Vagina (tissue), 2 donors: Measurements from ENCODE around the gene DIAPH3. TPM values are rescaled to one million over a fixed set of nuclear protein-coding genes. Genes with fewer than 3 reads are reported as not detected.

Experiments
- DNase-seq, 2 donors: peaks; one replicate each; pipeline ENCODE4 v3.0.0-alpha.2; 2017; ENCODE audit errors: extremely low spot score in 2 of 2
- H3K27ac ChIP-seq: fragments of 200-600 bp; sonication (generic); one replicate; pipeline ENCODE4 v1.5.1; 2019
- H3K27me3 ChIP-seq: fragments of 200-600 bp; sonication (generic); one replicate; pipeline ENCODE4 v1.5.1; 2019
- H3K36me3 ChIP-seq, 2 donors: fragments of 200-600 bp; sonication (generic); one replicate each; pipeline ENCODE4 v1.5.1; 2017 to 2019
- H3K4me1 ChIP-seq: fragments of 200-600 bp; sonication (generic); one replicate; pipeline ENCODE4 v1.5.1; 2019
- H3K4me3 ChIP-seq, 2 donors: fragments of 200-600 bp; sonication (generic); 1 replicate in 1 of 2; 2 replicates in 1 of 2; pipeline ENCODE4 v1.5.1; 2016 to 2019
- H3K9me3 ChIP-seq: fragments of 200-600 bp; sonication (generic); one replicate; pipeline ENCODE4 v1.5.1; 2019
- POLR2A ChIP-seq, 2 donors: fragments of 450-650 bp; IDR thresholded peaks; one replicate each; pipeline ENCODE4 v1.6.1; 2017; ENCODE audit warnings: antibody characterized with exemption in 2 of 2, mild to moderate bottlenecking in 2 of 2, moderate library complexity in 2 of 2
- POLR2AphosphoS5 ChIP-seq, 2 donors: sonication (generic); formaldehyde crosslinking; IDR thresholded peaks; one replicate each; pipeline ENCODE4 v1.9.0; 2017; ENCODE audit warnings: antibody characterized with exemption in 2 of 2, mild to moderate bottlenecking in 2 of 2, low read depth in 1 of 2; ENCODE audit not compliant: insufficient read depth in 1 of 2
- intact Hi-C: fragments of 100-400 bp; cut with DNase I; formaldehyde crosslinking; loops from one replicate; pipeline ENCODE4 v1.15.1; 2023
- total RNA-seq: library from RNA; depleted of rRNA; stranded (reverse); fragments of >200 nt; gene quantifications from one replicate; pipeline ENCODE4 v1.2.3, GENCODE V29; 2016
- TF ChIP-seq, protein P1 (sequence below), 3 experiments: fragments of 450-650 bp in 2 of 3; fragments of 200-600 bp in 1 of 3; sonication (generic) in 1 of 3; IDR thresholded peaks; one replicate each; pipeline ENCODE4 v1.5.1; 2017 to 2019; ENCODE audit warnings: antibody characterized with exemption in 3 of 3, mild to moderate bottlenecking in 2 of 3, moderate library complexity in 2 of 3

The DIAPH3 gene
- total RNA-seq, 1 donor from 2014 or later: 1.2 TPM

GRCh38 chr13:59721926-59722910 lies 441.5 kb downstream of the DIAPH3 start:
- no peaks in the 10 kb centered on the region for H3K9me3 ChIP-seq
- intact Hi-C loops: no loop called here
- H3K36me3 ChIP-seq: no peaks in the 10 kb centered on the region
- no peak overlapping the region for H3K27ac ChIP-seq
- TF ChIP-seq POLR2AphosphoS5 (IDR thresholded peaks at IDR 0.05; ENCODE audit: insufficient read depth in 1 of 2, low read depth in 1 of 2) (no peak), POLR2A (IDR thresholded peaks at IDR 0.05) (no peak)
- TF ChIP-seq, protein P1, sequence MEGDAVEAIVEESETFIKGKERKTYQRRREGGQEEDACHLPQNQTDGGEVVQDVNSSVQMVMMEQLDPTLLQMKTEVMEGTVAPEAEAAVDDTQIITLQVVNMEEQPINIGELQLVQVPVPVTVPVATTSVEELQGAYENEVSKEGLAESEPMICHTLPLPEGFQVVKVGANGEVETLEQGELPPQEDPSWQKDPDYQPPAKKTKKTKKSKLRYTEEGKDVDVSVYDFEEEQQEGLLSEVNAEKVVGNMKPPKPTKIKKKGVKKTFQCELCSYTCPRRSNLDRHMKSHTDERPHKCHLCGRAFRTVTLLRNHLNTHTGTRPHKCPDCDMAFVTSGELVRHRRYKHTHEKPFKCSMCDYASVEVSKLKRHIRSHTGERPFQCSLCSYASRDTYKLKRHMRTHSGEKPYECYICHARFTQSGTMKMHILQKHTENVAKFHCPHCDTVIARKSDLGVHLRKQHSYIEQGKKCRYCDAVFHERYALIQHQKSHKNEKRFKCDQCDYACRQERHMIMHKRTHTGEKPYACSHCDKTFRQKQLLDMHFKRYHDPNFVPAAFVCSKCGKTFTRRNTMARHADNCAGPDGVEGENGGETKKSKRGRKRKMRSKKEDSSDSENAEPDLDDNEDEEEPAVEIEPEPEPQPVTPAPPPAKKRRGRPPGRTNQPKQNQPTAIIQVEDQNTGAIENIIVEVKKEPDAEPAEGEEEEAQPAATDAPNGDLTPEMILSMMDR (IDR thresholded peaks at IDR 0.05): no peak
- no peak for DNase-seq
- H3K4me1 ChIP-seq: no peaks in the 10 kb centered on the region
- H3K4me3 ChIP-seq: no peak overlapping the region
- H3K27me3 ChIP-seq: no peaks in the 10 kb centered on the region

GRCh38 chr13:59715611-59716010 lies 448.1 kb downstream of the DIAPH3 start:
- Histone ChIP-seq H3K27me3 (no peaks in the 10 kb centered on the region), H3K4me1 (no peaks in the 10 kb centered on the region), H3K4me3 (no peak overlapping the region), H3K36me3 (no peaks in the 10 kb centered on the region), H3K27ac (no peak overlapping the region), H3K9me3 (no peaks in the 10 kb centered on the region)
- intact Hi-C loops: no loop called here
- DNase-seq: no peak
- TF ChIP-seq, protein P1 (IDR thresholded peaks at IDR 0.05): no peak
- no peak for TF ChIP-seq POLR2A (IDR thresholded peaks at IDR 0.05)
- no peak for TF ChIP-seq POLR2AphosphoS5 (IDR thresholded peaks at IDR 0.05; ENCODE audit: insufficient read depth in 1 of 2, low read depth in 1 of 2)

DNA sequence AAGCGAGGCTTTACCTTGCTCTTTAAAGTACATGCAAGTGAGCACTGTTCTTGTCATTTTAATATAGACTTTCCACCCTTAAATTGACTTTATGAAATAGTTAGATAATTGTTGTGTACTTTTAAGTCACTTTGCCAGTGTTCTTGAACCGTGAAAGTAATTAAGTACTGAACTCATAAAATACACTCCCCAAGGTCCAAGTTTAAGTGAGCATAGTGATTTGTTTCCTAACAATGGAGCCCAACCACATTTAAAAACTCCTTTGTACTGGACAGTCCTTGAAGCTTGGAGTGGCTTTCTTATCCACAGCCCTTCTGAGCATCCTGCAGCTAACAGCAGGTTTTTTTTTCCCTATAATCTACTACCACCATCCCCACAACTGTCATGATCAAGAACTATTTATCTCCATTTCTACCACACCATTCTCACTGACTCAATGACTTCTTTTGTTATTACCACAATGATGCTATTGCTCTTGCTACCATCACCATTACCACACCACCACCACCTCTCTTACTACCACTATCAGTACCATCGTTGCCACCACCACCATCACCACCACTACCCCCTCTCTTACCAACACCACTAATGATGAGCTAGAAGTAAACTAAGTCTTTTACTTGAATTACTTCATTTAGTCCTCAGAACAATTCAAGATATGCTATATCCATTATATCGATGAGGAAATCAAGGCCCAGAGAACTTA lies 452.6 kb downstream of the DIAPH3 start:
- no peak for DNase-seq
- Histone ChIP-seq H3K4me1 (no peaks in the 10 kb centered on the region), H3K4me3 (no peak overlapping the region), H3K9me3 (no peaks in the 10 kb centered on the region), H3K27ac (no peak overlapping the region), H3K27me3 (no peaks in the 10 kb centered on the region), H3K36me3 (no peaks in the 10 kb centered on the region)
- intact Hi-C loops: no loop called here
- TF ChIP-seq, protein P1 (IDR thresholded peaks at IDR 0.05): no peak
- TF ChIP-seq POLR2AphosphoS5 (IDR thresholded peaks at IDR 0.05; ENCODE audit: insufficient read depth in 1 of 2, low read depth in 1 of 2) (no peak), POLR2A (IDR thresholded peaks at IDR 0.05) (no peak)

- Histone ChIP-seq H3K27me3 (no peaks in the 10 kb centered on the region), H3K9me3 (no peaks in the 10 kb centered on the region), H3K36me3 (no peaks in the 10 kb centered on the region), H3K27ac (no peak overlapping the region), H3K4me1 (no peaks in the 10 kb centered on the region), H3K4me3 (no peak overlapping the region)
- intact Hi-C loops: no loop called here
- TF ChIP-seq, protein P1 (IDR thresholded peaks at IDR 0.05): no peak
- TF ChIP-seq POLR2AphosphoS5 (IDR thresholded peaks at IDR 0.05; ENCODE audit: insufficient read depth in 1 of 2, low read depth in 1 of 2) (no peak), POLR2A (IDR thresholded peaks at IDR 0.05) (no peak)
- no peak for DNase-seq
These were observed 453.3 kb downstream of the DIAPH3 start for GRCh38 chr13:59710416-59710815.
